KMS-11 (cell line): ENCODE results near the gene TSPEAR.

Experiments used
- H2AFZ ChIP-seq: fragments of 200-600 bp; sonication (generic); 2 replicates; pipeline ENCODE4 v1.6.1; 2016; ENCODE audit warnings: antibody characterized with exemption, mixed run types, low read depth
- H3K27ac ChIP-seq: fragments of 200-600 bp; sonication (generic); 2 replicates; pipeline ENCODE4 v1.6.1; 2016; ENCODE audit warnings: mild to moderate bottlenecking, mixed run types
- H3K27me3 ChIP-seq: fragments of 200-600 bp; sonication (generic); 2 replicates; pipeline ENCODE4 v1.6.1; 2017; ENCODE audit warnings: mild to moderate bottlenecking, low read depth, mixed run types, moderate library complexity; ENCODE audit not compliant: insufficient read depth
- H3K36me3 ChIP-seq: fragments of 200-600 bp; sonication (generic); 2 replicates; pipeline ENCODE4 v1.6.1; 2017; ENCODE audit warnings: mild to moderate bottlenecking, mixed run types; ENCODE audit not compliant: insufficient read depth
- H3K4me1 ChIP-seq: fragments of 200-600 bp; sonication (generic); 2 replicates; pipeline ENCODE4 v1.6.1; 2016; ENCODE audit warnings: mild to moderate bottlenecking, low read depth, mixed run types; ENCODE audit not compliant: poor library complexity, severe bottlenecking
- H3K4me2 ChIP-seq: fragments of 200-600 bp; sonication (generic); 2 replicates; pipeline ENCODE4 v1.7.0; 2016; ENCODE audit warnings: mild to moderate bottlenecking, mixed run types
- H3K4me3 ChIP-seq: fragments of 200-600 bp; sonication (generic); IDR thresholded peaks from 2 replicates; pipeline ENCODE4 v1.6.1; 2017; ENCODE audit warnings: low read depth, low read length, mixed read lengths; ENCODE audit not compliant: insufficient read depth
- H3K79me2 ChIP-seq: fragments of 200-600 bp; sonication (generic); 2 replicates; pipeline ENCODE4 v1.6.1; 2016; ENCODE audit warnings: low read depth, mixed run types; ENCODE audit not compliant: insufficient read depth
- H3K9ac ChIP-seq: fragments of 200-600 bp; sonication (generic); 2 replicates; pipeline ENCODE4 v1.6.1; 2016; ENCODE audit warnings: mild to moderate bottlenecking, mixed run types
- H4K20me1 ChIP-seq: fragments of 200-600 bp; sonication (generic); 2 replicates; pipeline ENCODE4 v1.6.1; 2016; ENCODE audit warnings: mild to moderate bottlenecking, mixed run types; ENCODE audit not compliant: insufficient read depth
- TF ChIP-seq, protein P1 (sequence below): fragments of 200-600 bp; sonication (generic); conservative IDR thresholded peaks from 2 replicates; pipeline ENCODE4 v1.6.1; 2017; ENCODE audit warnings: low read depth, mild to moderate bottlenecking, antibody characterized with exemption, low read length, moderate library complexity, mixed read lengths

The TSPEAR gene

DNA sequence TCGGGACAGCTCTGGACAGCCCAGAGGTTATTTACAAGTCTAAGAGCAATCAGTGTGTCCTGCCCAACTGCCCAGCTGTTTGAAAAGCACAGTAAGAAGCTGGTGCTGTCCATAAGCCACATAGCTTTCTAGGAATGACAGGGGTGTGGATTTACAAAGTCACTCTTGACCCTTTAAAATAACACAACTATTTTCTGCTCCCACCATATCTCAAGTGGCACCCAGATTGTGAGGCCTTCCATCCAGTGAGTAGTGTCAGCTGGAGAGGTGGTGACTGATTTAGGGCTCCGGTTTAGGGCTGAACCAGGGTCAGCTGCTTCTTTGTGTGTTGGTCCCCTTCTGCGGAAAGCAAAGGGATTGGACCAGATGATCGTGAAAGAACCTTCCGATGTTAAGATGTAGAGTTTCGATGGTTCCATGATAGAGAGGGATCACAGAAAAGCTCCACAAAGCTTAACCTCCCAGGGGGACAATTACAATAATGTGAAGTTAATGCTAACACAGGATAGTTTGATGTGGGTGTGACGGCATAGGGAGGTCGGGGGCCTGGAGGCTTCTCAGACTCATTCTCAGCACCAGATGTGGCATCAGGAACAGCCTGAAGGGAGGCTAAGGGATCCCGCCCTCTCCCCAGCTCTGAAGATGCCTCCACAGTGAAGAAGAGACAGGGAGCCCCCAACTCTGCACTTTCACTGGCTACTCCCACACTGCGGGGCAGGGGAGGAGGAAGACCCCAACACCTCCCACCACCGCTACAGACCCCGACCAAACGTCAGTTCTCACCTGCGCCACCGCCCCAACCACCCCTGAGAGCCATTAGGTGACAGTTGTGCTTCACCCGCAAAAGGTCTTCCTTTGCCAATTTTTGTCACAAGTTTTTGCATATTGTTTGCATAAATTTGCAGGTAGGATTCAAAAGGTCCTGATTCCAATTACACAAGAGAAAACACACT, 215.5 kb downstream of the TSPEAR start:
- TF ChIP-seq, protein P1, sequence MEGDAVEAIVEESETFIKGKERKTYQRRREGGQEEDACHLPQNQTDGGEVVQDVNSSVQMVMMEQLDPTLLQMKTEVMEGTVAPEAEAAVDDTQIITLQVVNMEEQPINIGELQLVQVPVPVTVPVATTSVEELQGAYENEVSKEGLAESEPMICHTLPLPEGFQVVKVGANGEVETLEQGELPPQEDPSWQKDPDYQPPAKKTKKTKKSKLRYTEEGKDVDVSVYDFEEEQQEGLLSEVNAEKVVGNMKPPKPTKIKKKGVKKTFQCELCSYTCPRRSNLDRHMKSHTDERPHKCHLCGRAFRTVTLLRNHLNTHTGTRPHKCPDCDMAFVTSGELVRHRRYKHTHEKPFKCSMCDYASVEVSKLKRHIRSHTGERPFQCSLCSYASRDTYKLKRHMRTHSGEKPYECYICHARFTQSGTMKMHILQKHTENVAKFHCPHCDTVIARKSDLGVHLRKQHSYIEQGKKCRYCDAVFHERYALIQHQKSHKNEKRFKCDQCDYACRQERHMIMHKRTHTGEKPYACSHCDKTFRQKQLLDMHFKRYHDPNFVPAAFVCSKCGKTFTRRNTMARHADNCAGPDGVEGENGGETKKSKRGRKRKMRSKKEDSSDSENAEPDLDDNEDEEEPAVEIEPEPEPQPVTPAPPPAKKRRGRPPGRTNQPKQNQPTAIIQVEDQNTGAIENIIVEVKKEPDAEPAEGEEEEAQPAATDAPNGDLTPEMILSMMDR = no peak
- no peak overlapping the region for H3K4me3 ChIP-seq
- H4K20me1 ChIP-seq = no peaks in the 10 kb centered on the region
- peaks cover 99% of the 10 kb centered on the region for H3K27me3 ChIP-seq
- H2AFZ ChIP-seq = no peak overlapping the region
- H3K4me1 ChIP-seq = no peaks in the 10 kb centered on the region
- no peak overlapping the region for H3K4me2 ChIP-seq
- no peak overlapping the region for H3K9ac ChIP-seq
- no peaks in the 10 kb centered on the region for H3K36me3 ChIP-seq
- no peaks in the 10 kb centered on the region for H3K79me2 ChIP-seq
- no peak overlapping the region for H3K27ac ChIP-seq

DNA sequence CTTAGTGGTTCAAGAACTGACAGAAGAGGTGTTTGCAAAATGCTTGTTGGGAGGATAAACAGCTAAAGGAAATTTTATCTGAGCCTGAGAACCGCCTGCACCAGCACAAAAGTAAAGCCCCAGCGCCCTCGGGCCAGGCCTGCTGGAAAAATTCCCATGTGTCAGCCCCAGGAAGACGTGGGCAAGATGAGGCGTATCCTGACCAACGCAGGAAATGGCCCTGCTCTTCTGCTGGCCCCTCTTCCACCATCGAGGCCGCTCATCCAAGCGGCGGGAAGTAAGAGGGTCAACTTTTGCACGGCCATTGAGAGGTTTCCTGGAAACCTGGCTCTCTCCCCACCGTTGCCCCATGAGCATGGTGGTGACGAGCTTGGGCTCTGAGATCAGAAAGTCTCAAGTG, 216.4 kb downstream of the TSPEAR start:
- H4K20me1 ChIP-seq = no peaks in the 10 kb centered on the region
- no peaks in the 10 kb centered on the region for H3K36me3 ChIP-seq
- TF ChIP-seq, protein P1 = no peak
- peaks cover 99% of the 10 kb centered on the region for H3K27me3 ChIP-seq
- H3K4me1 ChIP-seq = no peaks in the 10 kb centered on the region
- H2AFZ ChIP-seq = no peak overlapping the region
- H3K4me3 ChIP-seq = no peak overlapping the region
- H3K9ac ChIP-seq = no peak overlapping the region
- no peak overlapping the region for H3K27ac ChIP-seq
- no peaks in the 10 kb centered on the region for H3K79me2 ChIP-seq
- H3K4me2 ChIP-seq = no peak overlapping the region

DNA sequence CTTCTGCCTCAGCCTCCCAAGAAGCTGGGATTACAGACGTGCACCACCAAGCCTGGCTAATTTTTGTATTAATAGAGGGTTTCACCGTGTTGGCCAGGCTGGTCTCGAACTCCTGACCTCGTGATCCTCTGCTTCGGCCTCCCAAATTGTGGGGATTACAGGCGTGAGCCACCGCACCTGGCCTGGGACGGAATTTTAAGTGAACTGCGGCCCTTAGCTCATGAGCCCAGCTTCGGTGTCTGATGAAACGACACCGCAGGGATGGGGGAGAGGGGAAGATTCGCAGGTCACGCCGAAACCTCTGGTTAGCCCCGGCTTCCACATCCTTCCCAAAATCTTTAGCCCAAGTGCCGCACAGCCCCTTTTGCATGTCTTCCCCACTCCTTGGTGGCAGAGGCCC, 217.0 kb downstream of the TSPEAR start:
- H3K4me3 ChIP-seq = no peak overlapping the region
- H4K20me1 ChIP-seq = no peaks in the 10 kb centered on the region
- H3K79me2 ChIP-seq = no peaks in the 10 kb centered on the region
- H3K4me2 ChIP-seq = no peak overlapping the region
- no peaks in the 10 kb centered on the region for H3K4me1 ChIP-seq
- H3K27me3 ChIP-seq = peaks cover 97% of the 10 kb centered on the region
- no peak overlapping the region for H3K27ac ChIP-seq
- no peak overlapping the region for H2AFZ ChIP-seq
- TF ChIP-seq, protein P1 = no peak
- no peak overlapping the region for H3K9ac ChIP-seq
- H3K36me3 ChIP-seq = no peaks in the 10 kb centered on the region

DNA sequence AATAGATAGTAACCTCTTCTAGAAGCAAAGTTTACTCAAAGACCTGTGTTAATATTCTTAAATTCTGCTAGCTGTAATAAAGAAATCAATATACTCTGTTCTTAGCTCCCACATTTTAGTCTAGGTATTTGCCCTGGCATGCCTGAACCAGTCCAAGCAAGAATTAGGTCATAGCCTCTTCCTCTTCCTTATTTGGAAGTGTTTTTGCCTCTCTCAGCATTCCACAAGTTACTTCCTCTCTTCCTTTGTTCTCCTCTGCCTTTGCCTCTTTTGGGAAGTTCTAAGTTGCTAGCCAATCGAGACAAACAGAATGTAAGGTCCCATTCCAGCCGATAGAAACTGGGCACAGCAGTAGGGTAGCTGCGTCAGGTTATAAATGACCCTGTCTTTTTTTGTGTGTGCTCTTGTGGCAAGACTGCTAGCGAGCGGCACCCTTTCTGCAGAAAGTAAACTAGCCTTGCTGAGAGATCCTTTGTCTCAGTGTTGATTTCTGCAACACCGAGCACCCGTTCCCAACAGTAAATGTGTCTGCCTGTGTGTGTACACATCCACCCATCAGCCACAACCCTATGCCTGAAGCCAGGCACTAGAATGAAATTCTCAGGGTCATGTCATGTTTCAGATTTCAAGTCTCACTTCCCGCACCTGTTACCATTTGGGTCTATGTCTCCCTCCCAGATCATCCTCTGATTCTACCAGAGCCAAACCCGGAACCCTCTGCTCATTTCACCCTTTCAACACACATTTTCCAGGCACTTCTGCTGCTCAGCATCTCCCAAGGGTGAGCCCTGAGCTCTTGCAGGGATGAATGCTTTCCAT, 218.6 kb downstream of the TSPEAR start:
- Histone ChIP-seq H2AFZ (no peak overlapping the region), H3K36me3 (no peaks in the 10 kb centered on the region), H3K4me1 (no peaks in the 10 kb centered on the region), H3K27me3 (peaks cover 90% of the 10 kb centered on the region), H3K27ac (no peak overlapping the region), H3K4me2 (no peak overlapping the region), H4K20me1 (no peaks in the 10 kb centered on the region), H3K4me3 (no peak overlapping the region), H3K79me2 (no peaks in the 10 kb centered on the region), H3K9ac (no peak overlapping the region)
- TF ChIP-seq, protein P1 = no peak
